ENCODE data around the gene PSPC1.

Gene PSPC1

DNA sequence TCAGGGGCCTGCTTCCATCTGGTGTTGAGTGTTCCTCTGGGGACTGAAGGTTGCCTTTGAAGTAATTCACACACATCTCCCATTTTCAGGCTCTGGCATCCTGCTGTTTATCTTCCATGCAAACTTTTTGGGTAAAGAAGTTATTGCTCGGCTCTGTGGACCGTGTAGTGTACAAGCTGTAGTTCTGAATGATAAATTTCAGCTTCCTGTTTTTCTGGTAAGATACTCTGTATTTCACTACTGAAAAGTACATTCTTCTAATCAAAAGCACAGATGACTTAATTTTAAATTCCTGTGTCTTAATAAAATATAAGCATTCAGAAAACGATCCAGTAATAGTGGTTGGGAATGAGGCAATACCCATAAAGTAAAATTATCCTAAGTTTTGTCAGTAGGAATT, 112.6 kb downstream of the PSPC1 start:
- DNase-seq: no peak

DNA sequence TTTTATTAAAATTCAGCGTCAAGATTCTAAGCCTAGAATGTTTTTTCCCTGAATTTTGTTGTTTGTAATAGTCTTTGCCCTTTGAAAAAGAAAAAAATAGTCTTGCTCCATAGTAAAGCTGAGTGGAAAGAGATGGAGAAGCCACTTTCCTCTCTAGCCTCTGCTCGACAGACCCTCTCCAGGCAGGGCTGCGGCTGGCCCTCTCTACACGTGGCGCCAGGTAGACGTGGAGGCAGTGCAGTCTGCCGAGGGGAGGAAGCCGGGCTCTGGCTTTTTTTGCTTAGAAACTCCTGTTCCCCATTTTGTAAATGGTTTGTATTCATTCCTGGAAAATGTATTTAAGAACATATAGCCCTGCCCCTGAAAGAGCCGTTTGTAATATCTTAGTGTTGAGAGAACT, 114.0 kb downstream of the PSPC1 start:
- DNase-seq: no peak

DNA sequence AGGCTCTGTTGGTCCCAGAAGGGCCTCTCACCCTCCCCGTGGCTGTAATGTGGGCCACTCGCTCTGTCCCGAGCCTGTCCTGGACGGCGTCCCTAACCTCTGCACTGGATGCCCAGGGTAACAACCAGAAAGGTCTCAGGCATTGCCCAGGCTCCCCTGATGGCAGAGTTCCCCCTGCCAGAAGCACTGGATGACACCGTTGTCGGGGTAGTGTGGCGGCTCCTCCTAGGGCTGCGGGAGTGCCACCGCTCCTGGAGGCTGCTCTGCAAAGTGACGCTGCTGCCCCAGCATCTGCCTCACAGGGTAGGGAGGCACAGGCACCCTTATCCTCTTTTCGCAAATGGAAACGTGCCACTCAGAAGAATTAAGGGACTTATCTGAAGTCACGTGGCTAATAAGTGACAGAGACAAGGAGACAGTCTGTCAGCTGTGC, 117.3 kb downstream of the PSPC1 start:
- no peak for DNase-seq

DNA sequence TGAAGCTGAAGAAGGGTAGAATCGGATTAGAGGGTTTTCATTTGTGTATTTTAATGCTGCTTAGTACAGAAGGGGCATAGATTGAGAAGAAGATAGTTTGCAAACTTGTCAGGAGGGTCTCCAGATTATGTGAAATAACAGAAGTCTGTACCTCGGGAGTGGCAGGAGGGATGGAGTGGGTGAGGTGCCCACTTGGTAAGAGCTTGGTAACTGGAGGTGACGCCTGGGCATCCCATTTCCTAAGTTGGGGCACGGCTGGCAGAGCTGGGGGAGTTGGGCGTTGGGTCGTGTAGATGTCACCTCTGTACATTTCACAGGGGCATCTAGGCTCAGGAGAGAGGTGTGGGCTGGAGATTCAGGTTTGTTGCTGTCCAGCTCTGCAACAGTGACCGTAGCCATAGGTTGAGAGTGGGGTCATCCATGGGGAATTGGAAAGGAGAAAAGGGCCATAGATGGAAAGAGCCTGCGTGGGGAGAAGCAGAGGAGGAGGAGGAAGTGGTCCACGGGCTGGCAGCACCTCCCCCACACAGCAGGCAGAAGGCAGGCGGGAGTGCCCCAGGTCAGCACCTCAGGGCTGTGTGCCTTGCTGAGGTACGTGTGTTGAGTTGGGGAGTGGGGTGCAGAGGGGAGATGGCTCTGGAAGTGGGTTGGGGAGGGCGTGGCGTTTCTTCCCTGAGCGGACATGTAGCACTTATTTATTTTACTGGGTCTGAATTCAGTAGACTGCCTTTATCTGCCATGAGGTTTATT, 118.1 kb downstream of the PSPC1 start:
- no peak for DNase-seq

DNA sequence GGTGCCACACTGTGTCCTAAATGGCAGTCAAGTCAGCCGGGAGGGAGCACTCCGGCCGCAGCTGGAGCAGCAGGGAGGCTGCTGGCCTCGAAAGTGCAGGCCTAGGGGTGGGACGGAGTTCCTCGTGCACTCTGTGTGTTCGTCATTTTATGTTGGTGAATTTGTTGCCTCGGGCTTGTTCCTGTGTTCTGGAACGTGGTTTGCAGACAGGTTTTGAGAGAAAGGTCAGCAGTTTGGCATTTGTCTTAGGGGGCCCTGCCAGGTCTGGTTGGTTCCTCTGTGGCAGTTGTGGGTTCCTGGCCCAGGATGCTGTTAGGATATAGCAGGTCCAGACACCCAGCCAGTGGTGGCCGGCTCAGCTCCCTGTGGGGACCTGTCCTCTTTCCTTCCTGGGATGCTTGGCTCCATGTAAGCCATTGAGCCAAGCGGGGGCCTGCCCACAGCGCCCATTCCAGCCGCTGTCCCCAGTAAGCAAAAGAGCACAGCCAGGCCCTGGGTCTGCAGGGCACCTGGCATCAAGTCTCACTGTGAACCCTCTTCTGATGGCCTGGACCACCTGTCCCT, 119.2 kb downstream of the PSPC1 start:
- no peak for DNase-seq

DNA sequence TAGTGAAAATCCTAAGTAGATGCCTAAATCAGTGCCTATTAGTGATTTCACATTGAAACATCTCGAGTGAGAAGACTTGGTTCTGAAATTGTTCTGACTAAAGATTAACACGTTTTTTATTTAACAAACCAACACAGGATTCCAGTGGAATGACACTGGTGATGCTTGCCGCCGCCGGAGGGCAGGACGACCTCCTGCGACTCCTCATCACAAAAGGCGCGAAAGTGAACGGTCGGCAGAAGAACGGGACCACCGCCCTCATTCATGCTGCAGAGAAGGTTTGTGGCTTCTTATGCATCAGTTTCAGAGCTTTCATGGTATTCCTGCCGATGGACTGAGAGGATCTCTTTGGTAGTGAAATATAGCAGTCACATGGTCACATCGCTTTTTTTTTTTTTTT, 121.2 kb downstream of the PSPC1 start:
- no peak for DNase-seq

DNA sequence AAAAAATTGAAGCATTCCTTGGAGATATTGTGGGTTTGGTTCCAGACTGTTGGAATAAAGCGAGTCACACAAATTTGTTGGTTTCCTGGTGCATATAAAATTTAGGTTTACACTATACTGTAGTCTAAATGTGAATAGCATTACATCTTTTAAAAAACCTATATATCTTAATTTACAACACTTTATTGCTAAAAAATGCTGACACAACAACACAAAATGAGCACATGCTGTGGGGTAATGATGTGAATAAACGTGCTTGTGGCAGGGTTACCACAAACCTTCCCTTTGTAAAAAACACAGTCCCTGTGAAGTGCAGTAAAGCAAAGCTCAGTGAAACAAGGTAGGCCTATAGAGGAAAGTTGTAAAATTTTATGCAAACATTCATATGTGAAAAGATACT, 121.6 kb downstream of the PSPC1 start:
- DNase-seq: no peak

DNA sequence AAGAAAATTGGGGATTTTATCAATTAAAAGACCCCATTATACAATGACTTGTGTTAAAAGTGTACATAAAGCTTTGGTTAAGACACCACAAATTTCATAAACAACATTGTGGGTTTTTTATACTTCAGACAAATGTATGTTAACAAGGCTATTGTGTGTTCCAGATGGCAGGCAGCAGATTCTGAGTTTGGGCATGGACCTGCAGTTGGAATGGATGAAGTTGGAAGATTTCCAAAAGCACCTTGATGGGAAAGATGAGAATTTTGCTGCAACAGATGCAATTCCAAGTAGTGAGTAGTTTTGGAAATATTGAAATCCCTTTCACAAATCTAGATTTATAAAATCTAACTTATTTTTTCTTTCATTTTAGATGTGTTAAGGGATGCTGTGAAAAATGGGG, 123.9 kb downstream of the PSPC1 start:
- no peak for DNase-seq

DNA sequence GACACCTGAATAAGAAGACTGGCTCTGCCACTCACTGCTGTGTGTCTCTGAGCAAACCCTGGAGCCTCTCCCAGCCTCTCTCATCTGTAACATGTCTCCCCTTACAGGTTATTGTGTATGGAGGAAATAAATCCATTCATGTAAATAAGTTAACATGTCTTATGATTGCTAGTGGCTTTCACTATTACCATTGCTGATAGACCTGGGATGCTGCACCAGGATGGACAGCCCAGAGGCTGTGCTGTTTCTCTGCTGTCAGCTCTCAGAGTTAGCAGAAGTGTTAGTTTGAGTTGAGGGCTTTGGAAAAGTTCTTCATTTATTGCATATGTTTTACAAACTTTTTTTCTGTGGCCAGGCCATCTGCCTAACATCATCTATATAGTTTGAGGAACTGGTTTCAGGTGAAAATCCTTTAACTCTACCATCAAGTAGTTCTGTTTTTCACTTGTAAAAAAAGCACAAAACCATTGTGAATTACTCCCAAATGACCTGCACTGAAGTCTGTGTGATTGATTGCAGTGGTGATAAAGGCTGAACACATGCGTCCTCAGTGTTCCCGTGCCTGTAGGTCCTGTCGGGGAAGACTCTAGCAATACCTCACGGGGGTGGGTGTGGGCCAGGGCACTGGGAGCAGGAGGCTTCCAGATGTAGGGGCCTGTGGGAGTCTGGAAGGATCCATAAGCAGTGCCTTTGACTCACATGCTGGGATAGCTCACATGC, 124.7 kb downstream of the PSPC1 start:
- no peak for DNase-seq

Data from CD4-positive, alpha-beta T cell treated with Interleukin-17A for 4 hours (primary cell).